Activated T-helper 1 cell treated with anti-CD3 and anti-CD28 coated beads, Interleukin-12 subunit alpha, Interleukin-12 subunit beta, Interleukin-2, Interleukin-4 antibody, amounts not matched to agents 30 ng/mL and 10 ng/mL and 1 ng/mL, durations not matched to agents 14 hours and 24 hours and 36 hours (primary cell): ENCODE results near the gene NRBF2. TPM values are rescaled to one million over a fixed set of nuclear protein-coding genes. Genes with fewer than 3 reads are reported as not detected.

Experiments
- DNase-seq: peaks from one replicate; pipeline ENCODE4 v3.0.0; 2021; ENCODE audit warnings: low spot score
- H3K27ac Mint-ChIP-seq: one replicate; pipeline ENCODE4 v1.8.0; 2021; ENCODE audit warnings: mild to moderate bottlenecking, mixed read lengths
- H3K27me3 Mint-ChIP-seq: one replicate; pipeline ENCODE4 v1.8.0; 2022; ENCODE audit warnings: mild to moderate bottlenecking, moderate library complexity, mixed read lengths; ENCODE audit not compliant: insufficient read depth
- H3K36me3 Mint-ChIP-seq: one replicate; pipeline ENCODE4 v1.8.0; 2021; ENCODE audit warnings: low read depth, mixed read lengths
- H3K4me1 Mint-ChIP-seq: one replicate; pipeline ENCODE4 v1.8.0; 2021; ENCODE audit warnings: low read depth, mixed read lengths
- H3K4me3 Mint-ChIP-seq: one replicate; pipeline ENCODE4 v1.8.0; 2021; ENCODE audit warnings: mild to moderate bottlenecking, moderate library complexity, mixed read lengths
- H3K9me3 Mint-ChIP-seq: one replicate; pipeline ENCODE4 v1.8.0; 2021; ENCODE audit warnings: mixed read lengths
- intact Hi-C: fragments of 100-400 bp; cut with micrococcal nuclease; formaldehyde crosslinking; loops from one replicate; pipeline ENCODE4 v1.15.1; 2024
- total RNA-seq: library from RNA; stranded (reverse); gene quantifications from 2 replicates; pipeline ENCODE4 v1.2.3, GENCODE V29; 2022

Gene NRBF2
- total RNA-seq, 1 donor from 2014 or later: 30.8 TPM

DNA sequence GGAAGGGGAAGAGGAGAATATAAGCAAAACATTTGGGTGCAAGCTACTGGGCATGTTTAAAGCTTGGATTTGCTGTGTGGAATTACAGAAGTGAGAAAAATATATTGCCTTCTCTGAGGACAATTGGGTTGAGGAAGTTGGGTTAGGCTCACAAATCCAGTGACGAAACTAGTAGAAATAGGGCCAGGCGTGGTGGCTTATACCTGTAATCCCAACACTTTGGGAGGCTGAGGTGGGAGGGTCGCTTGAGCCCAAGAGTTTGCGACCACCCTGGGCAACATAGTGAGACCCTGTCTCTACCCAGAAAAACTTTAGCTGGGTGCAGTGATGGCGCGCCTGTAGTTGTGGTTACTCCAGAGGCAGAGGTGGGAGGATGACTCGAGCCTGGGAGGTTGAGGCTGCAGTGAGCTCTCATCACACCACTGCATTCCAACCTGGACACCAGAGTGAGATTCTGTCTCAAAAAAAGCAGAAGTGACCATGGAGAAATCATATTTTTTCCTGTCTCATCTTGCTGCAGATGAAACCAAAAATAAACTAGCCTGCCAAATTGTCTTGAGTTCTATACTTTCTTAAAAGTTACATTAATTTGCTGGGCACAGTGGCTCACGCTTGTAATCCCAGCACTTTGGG lies 22.4 kb downstream of the NRBF2 start:
- peaks cover 31% of the 10 kb centered on the region for H3K4me1 Mint-ChIP-seq
- intact Hi-C loops: loop anchor here (5.0 kb wide), 1 partner anchor 893 kb away; no protein-coding TSS in a partner anchor
- no peaks in the 10 kb centered on the region for H3K9me3 Mint-ChIP-seq
- DNase-seq: no peak
- H3K4me3 Mint-ChIP-seq: no peak overlapping the region
- peak overlapping the region; percentile 52 for H3K27ac Mint-ChIP-seq
- H3K27me3 Mint-ChIP-seq: no peaks in the 10 kb centered on the region
- peaks cover 29% of the 10 kb centered on the region for H3K36me3 Mint-ChIP-seq

- H3K27me3 Mint-ChIP-seq: no peaks in the 10 kb centered on the region
- H3K4me3 Mint-ChIP-seq: no peak overlapping the region
- H3K4me1 Mint-ChIP-seq: peaks cover 25% of the 10 kb centered on the region
- peaks cover 26% of the 10 kb centered on the region for H3K36me3 Mint-ChIP-seq
- no peak overlapping the region for H3K27ac Mint-ChIP-seq
- no peaks in the 10 kb centered on the region for H3K9me3 Mint-ChIP-seq
- no peak for DNase-seq
- intact Hi-C loops: loop anchor here (5.0 kb wide), 1 partner anchor 894 kb away; no protein-coding TSS in a partner anchor
Observed at GRCh38 chr10:63156236-63156635, 23.1 kb downstream of the NRBF2 start.

GRCh38 chr10:63157845-63158624 lies 24.9 kb downstream of the NRBF2 start:
- H3K9me3 Mint-ChIP-seq: no peaks in the 10 kb centered on the region
- H3K4me1 Mint-ChIP-seq: peaks cover 24% of the 10 kb centered on the region
- H3K27me3 Mint-ChIP-seq: no peaks in the 10 kb centered on the region
- no peak overlapping the region for H3K27ac Mint-ChIP-seq
- intact Hi-C loops: loop anchor here (1.0 to 5.0 kb wide), 11 partner anchors 25 to 896 kb away; partner anchors contain the start of gene NRBF2
- no peak overlapping the region for H3K4me3 Mint-ChIP-seq
- peak; percentile 29 for DNase-seq
- H3K36me3 Mint-ChIP-seq: peaks cover 20% of the 10 kb centered on the region

GRCh38 chr10:63161592-63161991 lies 28.5 kb downstream of the NRBF2 start:
- no peaks in the 10 kb centered on the region for H3K9me3 Mint-ChIP-seq
- peaks cover 19% of the 10 kb centered on the region for H3K4me1 Mint-ChIP-seq
- intact Hi-C loops: no loop called here
- no peak overlapping the region for H3K27ac Mint-ChIP-seq
- H3K4me3 Mint-ChIP-seq: no peak overlapping the region
- no peak for DNase-seq
- no peaks in the 10 kb centered on the region for H3K27me3 Mint-ChIP-seq
- H3K36me3 Mint-ChIP-seq: peaks cover 7% of the 10 kb centered on the region

GRCh38 chr10:63164166-63164623 lies 31.1 kb downstream of the NRBF2 start:
- intact Hi-C loops: no loop called here
- no peak for DNase-seq
- no peak overlapping the region for H3K27ac Mint-ChIP-seq
- H3K9me3 Mint-ChIP-seq: no peaks in the 10 kb centered on the region
- peaks cover 19% of the 10 kb centered on the region for H3K4me1 Mint-ChIP-seq
- H3K4me3 Mint-ChIP-seq: no peak overlapping the region
- H3K27me3 Mint-ChIP-seq: no peaks in the 10 kb centered on the region
- H3K36me3 Mint-ChIP-seq: peaks cover 20% of the 10 kb centered on the region

- DNase-seq: no peak
- Mint-ChIP-seq H3K36me3 (peaks cover 28% of the 10 kb centered on the region), H3K4me1 (peaks cover 26% of the 10 kb centered on the region), H3K27ac (no peak overlapping the region), H3K9me3 (no peaks in the 10 kb centered on the region), H3K4me3 (no peak overlapping the region), H3K27me3 (no peaks in the 10 kb centered on the region)
- intact Hi-C loops: loop anchor here (5.0 kb wide), 1 partner anchor 272 kb away; no protein-coding TSS in a partner anchor
Observed at GRCh38 chr10:63165249-63165648, 32.1 kb downstream of the NRBF2 start.

DNA sequence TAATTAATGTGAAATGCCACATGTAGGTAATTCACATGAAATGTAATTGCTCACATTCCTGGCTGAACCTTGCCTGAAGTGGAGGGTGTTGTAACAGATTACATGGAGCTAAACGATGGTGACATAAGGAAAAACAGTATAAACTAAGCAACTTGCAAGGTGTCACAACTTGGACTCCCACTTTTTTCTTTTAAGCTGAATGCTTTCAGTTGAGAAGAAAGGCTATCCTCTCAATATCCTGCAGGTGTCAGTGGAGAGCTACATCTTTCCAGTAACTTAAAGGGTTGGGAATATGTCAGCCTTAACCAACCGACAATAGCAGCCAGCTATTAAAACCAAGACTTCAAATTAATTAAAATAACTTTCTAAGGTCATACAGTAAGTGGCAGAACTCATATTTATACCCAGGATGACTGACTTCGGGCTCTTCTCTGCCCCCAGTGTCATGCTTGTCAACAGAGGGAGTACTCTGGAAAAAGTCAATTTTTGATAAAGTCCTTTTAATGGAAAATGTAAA lies 33.7 kb downstream of the NRBF2 start:
- Mint-ChIP-seq H3K36me3 (peaks cover 38% of the 10 kb centered on the region), H3K27ac (no peak overlapping the region), H3K4me3 (no peak overlapping the region), H3K27me3 (no peaks in the 10 kb centered on the region), H3K9me3 (no peaks in the 10 kb centered on the region), H3K4me1 (peaks cover 41% of the 10 kb centered on the region)
- peak; percentile 17 for DNase-seq
- intact Hi-C loops: loop anchor here (1.0 to 5.0 kb wide), 5 partner anchors 271 to 652 kb away; no protein-coding TSS in a partner anchor

GRCh38 chr10:63168821-63169462 lies 35.8 kb downstream of the NRBF2 start:
- no peaks in the 10 kb centered on the region for H3K27me3 Mint-ChIP-seq
- DNase-seq: no peak
- no peaks in the 10 kb centered on the region for H3K9me3 Mint-ChIP-seq
- peaks cover 63% of the 10 kb centered on the region for H3K4me1 Mint-ChIP-seq
- no peak overlapping the region for H3K4me3 Mint-ChIP-seq
- intact Hi-C loops: loop anchor here (2.0 to 5.0 kb wide), 2 partner anchors 268 to 354 kb away; no protein-coding TSS in a partner anchor
- H3K36me3 Mint-ChIP-seq: peaks cover 54% of the 10 kb centered on the region
- peak overlapping the region; percentile 44 for H3K27ac Mint-ChIP-seq

DNA sequence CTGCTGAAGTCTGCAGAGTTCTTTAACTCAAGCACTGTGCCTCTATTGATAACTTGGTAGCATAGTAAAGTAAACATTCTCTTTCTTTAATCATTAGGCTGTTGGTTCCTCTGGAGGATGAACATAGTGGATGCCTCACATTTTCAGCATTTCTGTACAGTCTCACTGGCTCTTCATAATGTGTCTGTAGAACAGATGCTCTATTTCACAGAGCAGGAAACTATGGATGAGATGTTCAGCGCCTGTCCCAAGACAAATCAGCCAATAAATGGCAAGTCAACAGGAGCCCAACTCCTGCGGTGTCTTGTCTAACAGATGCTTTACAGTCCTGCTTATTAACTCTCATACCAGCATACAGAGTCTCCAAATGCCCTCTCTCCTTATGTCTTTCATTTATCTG lies 36.5 kb downstream of the NRBF2 start:
- no peak for DNase-seq
- Mint-ChIP-seq H3K27ac (no peak overlapping the region), H3K27me3 (no peaks in the 10 kb centered on the region), H3K9me3 (no peaks in the 10 kb centered on the region), H3K4me3 (no peak overlapping the region), H3K4me1 (peaks cover 69% of the 10 kb centered on the region), H3K36me3 (peaks cover 59% of the 10 kb centered on the region)
- intact Hi-C loops: loop anchor here (2.0 to 10.0 kb wide), 6 partner anchors 58 to 1175 kb away; partner anchors contain the start of gene JMJD1C

DNA sequence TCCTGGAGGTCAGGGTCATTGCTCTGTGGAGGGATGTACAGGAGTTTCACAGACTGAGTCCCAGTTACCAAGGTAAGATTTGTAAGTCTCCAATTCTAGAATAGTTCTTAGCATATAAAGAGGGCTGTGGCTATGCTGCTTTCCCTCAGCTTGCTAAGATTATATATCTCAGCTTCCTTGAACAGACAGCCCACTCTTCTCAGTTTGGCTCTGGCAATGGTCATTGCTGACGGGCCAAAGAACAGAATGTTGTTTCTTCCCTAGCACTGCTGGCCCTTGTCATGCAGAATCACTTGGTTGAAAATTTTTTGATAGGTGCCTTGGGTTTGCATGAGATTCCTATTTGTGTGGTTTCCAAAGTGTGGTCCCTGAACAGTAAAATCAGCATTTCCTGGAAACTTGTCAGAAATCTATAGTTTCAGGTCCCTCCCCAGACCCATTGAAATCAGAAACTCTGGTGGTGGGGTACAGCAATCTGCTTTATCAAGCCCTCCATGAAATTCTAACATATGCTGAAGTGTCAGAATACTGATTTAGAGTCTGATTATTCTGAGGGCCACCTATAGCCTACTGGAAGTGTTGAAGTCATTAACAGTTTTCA lies 38.2 kb downstream of the NRBF2 start:
- intact Hi-C loops: loop anchor here (5.0 to 10.0 kb wide), 4 partner anchors 56 to 1177 kb away; partner anchors contain the start of gene JMJD1C

GRCh38 chr10:63171926-63172325 lies 38.8 kb downstream of the NRBF2 start:
- H3K4me1 Mint-ChIP-seq: peaks cover 80% of the 10 kb centered on the region
- peak overlapping the region; percentile 53 for H3K4me3 Mint-ChIP-seq
- intact Hi-C loops: loop anchor here (2.0 to 10.0 kb wide), 5 partner anchors 39 to 1177 kb away; partner anchors contain the start of genes JMJD1C and NRBF2
- H3K27me3 Mint-ChIP-seq: no peaks in the 10 kb centered on the region
- no peak for DNase-seq
- peaks cover 64% of the 10 kb centered on the region for H3K36me3 Mint-ChIP-seq
- H3K27ac Mint-ChIP-seq: no peak overlapping the region
- H3K9me3 Mint-ChIP-seq: no peaks in the 10 kb centered on the region

More for the DNA sequence above, 38.2 kb downstream of the NRBF2 start:
- peak overlapping the region; percentile 53 for H3K4me3 Mint-ChIP-seq
- H3K9me3 Mint-ChIP-seq: no peaks in the 10 kb centered on the region
- H3K27me3 Mint-ChIP-seq: no peaks in the 10 kb centered on the region
- DNase-seq: no peak
- H3K36me3 Mint-ChIP-seq: peaks cover 60% of the 10 kb centered on the region
- H3K4me1 Mint-ChIP-seq: peaks cover 78% of the 10 kb centered on the region
- no peak overlapping the region for H3K27ac Mint-ChIP-seq
